GM19372 (cell line): ENCODE measurements around the gene CABP7.

Experiments
- ATAC-seq: cut with Tn5 transposase; IDR thresholded peaks from one replicate; pipeline ENCODE4 v1.9.1; 2021; ENCODE audit warnings: mild to moderate bottlenecking, low read depth, moderate library complexity; ENCODE audit not compliant: unreplicated experiment

CABP7 gene

GRCh38 chr22:29702000-29702930, 17.5 kb upstream of the CABP7 start:
- ATAC-seq, result no peak

GRCh38 chr22:29702931-29703501, 16.8 kb upstream of the CABP7 start:
- no peak for ATAC-seq

- no peak for ATAC-seq
Observed at GRCh38 chr22:29703569-29704195, 16.1 kb upstream of the CABP7 start.

- no peak for ATAC-seq
Observed at GRCh38 chr22:29704528-29705285, 15.1 kb upstream of the CABP7 start.

- ATAC-seq, result no peak
Observed at GRCh38 chr22:29705651-29706050, 14.2 kb upstream of the CABP7 start.

- no peak for ATAC-seq
Observed at GRCh38 chr22:29706486-29706885, 13.3 kb upstream of the CABP7 start.

- no peak for ATAC-seq
Observed at GRCh38 chr22:29707010-29707409, 12.8 kb upstream of the CABP7 start.

- ATAC-seq, result no peak
Observed at GRCh38 chr22:29707471-29707870, 12.3 kb upstream of the CABP7 start.

GRCh38 chr22:29710193-29710592, 9.6 kb upstream of the CABP7 start:
- ATAC-seq, result no peak

- ATAC-seq, result no peak
Observed at GRCh38 chr22:29710922-29711593, 8.7 kb upstream of the CABP7 start.

GRCh38 chr22:29712119-29712518, 7.7 kb upstream of the CABP7 start:
- ATAC-seq, result no peak

GRCh38 chr22:29713156-29713727, 6.6 kb upstream of the CABP7 start:
- no peak for ATAC-seq

GRCh38 chr22:29715240-29715639, 4.6 kb upstream of the CABP7 start:
- no peak for ATAC-seq

- no peak for ATAC-seq
Observed at GRCh38 chr22:29715705-29716104, 4.1 kb upstream of the CABP7 start.

GRCh38 chr22:29716814-29717545, 2.8 kb upstream of the CABP7 start:
- no peak for ATAC-seq

GRCh38 chr22:29717789-29718188, 2.0 kb upstream of the CABP7 start:
- ATAC-seq, result no peak

- ATAC-seq, result no peak
Observed at GRCh38 chr22:29718949-29719898, 579 bp upstream of the CABP7 start.

- no peak for ATAC-seq
Observed at GRCh38 chr22:29720811-29721323, 1.1 kb downstream of the CABP7 start.
